ENCODE data around the gene GUCY1A2. TPM values are rescaled to one million over a fixed set of nuclear protein-coding genes. Genes with fewer than 3 reads are reported as not detected.

GUCY1A2 gene
- total RNA-seq, 1 experiment from 2014 or later = 5.4 TPM

DNA sequence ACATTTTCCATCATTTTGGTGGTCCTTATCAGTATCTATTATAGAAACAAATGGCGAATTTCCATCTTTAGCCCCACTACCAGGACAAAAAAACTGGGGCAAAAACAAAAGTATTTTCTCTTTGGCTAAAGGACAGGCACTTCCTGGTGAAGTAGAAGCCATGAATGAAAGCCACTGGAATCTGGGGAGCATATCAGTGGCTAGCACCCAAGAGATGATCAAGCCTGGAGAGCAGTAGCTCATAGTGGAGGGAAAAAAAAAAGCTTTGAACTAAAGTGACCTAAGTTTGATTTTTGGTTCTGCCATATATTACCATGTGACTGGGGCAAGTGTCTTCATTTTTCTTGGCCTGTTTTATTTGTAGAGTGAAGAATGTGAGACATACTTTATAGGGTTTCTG is 272.3 kb downstream of the GUCY1A2 start:
- BruUV-seq (replicated peaks) = no TSS peak
- H3K4me3 ChIP-seq (ENCODE audit: low read depth, low read length, poor library complexity, severe bottlenecking) = no peak overlapping the region
- CTCF ChIA-PET = no interaction called here
- H3K27ac ChIP-seq (ENCODE audit: low read depth, low read length, poor library complexity, severe bottlenecking) = no peak overlapping the region
- no peak for DNase-seq (ENCODE audit: low spot score)
- TF ChIP-seq EZH2 (IDR thresholded peaks at IDR 0.05; ENCODE audit: borderline replicate concordance, low read depth, low read length, poor library complexity, severe bottlenecking) = no peak
- TF ChIP-seq, protein P1, sequence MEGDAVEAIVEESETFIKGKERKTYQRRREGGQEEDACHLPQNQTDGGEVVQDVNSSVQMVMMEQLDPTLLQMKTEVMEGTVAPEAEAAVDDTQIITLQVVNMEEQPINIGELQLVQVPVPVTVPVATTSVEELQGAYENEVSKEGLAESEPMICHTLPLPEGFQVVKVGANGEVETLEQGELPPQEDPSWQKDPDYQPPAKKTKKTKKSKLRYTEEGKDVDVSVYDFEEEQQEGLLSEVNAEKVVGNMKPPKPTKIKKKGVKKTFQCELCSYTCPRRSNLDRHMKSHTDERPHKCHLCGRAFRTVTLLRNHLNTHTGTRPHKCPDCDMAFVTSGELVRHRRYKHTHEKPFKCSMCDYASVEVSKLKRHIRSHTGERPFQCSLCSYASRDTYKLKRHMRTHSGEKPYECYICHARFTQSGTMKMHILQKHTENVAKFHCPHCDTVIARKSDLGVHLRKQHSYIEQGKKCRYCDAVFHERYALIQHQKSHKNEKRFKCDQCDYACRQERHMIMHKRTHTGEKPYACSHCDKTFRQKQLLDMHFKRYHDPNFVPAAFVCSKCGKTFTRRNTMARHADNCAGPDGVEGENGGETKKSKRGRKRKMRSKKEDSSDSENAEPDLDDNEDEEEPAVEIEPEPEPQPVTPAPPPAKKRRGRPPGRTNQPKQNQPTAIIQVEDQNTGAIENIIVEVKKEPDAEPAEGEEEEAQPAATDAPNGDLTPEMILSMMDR (conservative IDR thresholded peaks at IDR 0.05; ENCODE audit: low read depth, low read length) = no peak
- H3K27me3 ChIP-seq (replicated peaks; ENCODE audit: insufficient read depth, low read depth, low read length, poor library complexity) = peaks cover 3% of the 10 kb centered on the region
- no peaks in the 10 kb centered on the region for H3K9me3 ChIP-seq (ENCODE audit: low read depth, low read length, poor library complexity, severe bottlenecking)
- intact Hi-C loops (cut with micrococcal nuclease; ENCODE audit: unreplicated experiment) = no loop called here
- no peaks in the 10 kb centered on the region for H3K36me3 ChIP-seq (ENCODE audit: insufficient read depth, low read length, poor library complexity, severe bottlenecking)
- H3K4me1 ChIP-seq (ENCODE audit: insufficient read depth, low read length, poor library complexity, severe bottlenecking) = no peaks in the 10 kb centered on the region
- POLR2A ChIA-PET (ENCODE audit: low non-redundant PET) = no interaction called here

DNA sequence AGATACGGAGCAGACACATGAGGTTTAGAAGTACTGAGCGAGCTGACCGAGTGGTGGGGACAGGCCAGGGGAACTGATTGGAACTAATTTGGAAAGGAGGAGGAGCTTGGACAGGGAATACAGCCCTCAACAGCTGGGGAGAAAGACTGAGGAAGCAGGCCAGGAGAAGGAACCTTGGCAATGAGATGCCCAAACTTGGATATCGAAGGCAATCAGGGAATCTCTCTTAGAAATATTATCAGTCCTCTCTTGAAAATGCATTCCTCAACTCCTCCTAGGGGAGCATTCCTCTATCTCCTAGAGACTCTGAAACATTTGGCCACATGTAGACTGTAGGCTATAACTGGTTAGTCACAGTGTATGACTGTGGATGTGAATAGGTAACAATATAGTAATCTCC is 284.6 kb downstream of the GUCY1A2 start:
- no TSS peak for BruUV-seq (replicated peaks)
- H3K4me1 ChIP-seq (ENCODE audit: insufficient read depth, low read length, poor library complexity, severe bottlenecking) = no peaks in the 10 kb centered on the region
- H3K4me3 ChIP-seq (ENCODE audit: low read depth, low read length, poor library complexity, severe bottlenecking) = no peak overlapping the region
- no peaks in the 10 kb centered on the region for H3K36me3 ChIP-seq (ENCODE audit: insufficient read depth, low read length, poor library complexity, severe bottlenecking)
- no peaks in the 10 kb centered on the region for H3K9me3 ChIP-seq (ENCODE audit: low read depth, low read length, poor library complexity, severe bottlenecking)
- DNase-seq (ENCODE audit: low spot score) = no peak
- CTCF ChIA-PET = no interaction called here
- no peaks in the 10 kb centered on the region for H3K27me3 ChIP-seq (replicated peaks; ENCODE audit: insufficient read depth, low read depth, low read length, poor library complexity)
- TF ChIP-seq, protein P1 (conservative IDR thresholded peaks at IDR 0.05; ENCODE audit: low read depth, low read length) = no peak
- TF ChIP-seq EZH2 (IDR thresholded peaks at IDR 0.05; ENCODE audit: borderline replicate concordance, low read depth, low read length, poor library complexity, severe bottlenecking) = no peak
- POLR2A ChIA-PET (ENCODE audit: low non-redundant PET) = no interaction called here
- H3K27ac ChIP-seq (ENCODE audit: low read depth, low read length, poor library complexity, severe bottlenecking) = no peak overlapping the region
- intact Hi-C loops (cut with micrococcal nuclease; ENCODE audit: unreplicated experiment) = no loop called here

DNA sequence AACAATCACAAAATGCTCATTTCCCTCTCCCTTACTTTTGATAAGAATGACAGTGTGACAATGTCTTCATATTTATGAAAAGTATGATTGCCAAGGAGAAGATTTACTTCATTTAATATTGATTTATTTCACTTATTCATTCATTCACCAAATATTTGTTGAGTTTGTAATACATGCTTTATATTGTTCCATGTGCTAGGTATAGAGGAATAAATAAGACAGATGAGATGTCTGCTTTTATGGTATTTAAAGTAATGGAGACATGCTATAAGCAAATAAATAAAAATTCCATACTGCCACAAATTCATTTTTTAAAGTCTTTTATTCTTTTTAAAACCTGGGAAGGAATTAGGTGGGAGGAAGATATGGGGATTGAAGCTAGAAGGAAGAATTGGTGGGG is 289.4 kb downstream of the GUCY1A2 start:
- H3K27me3 ChIP-seq (replicated peaks; ENCODE audit: insufficient read depth, low read depth, low read length, poor library complexity) = no peaks in the 10 kb centered on the region
- no peaks in the 10 kb centered on the region for H3K36me3 ChIP-seq (ENCODE audit: insufficient read depth, low read length, poor library complexity, severe bottlenecking)
- DNase-seq (ENCODE audit: low spot score) = no peak
- no peak overlapping the region for H3K4me3 ChIP-seq (ENCODE audit: low read depth, low read length, poor library complexity, severe bottlenecking)
- intact Hi-C loops (cut with micrococcal nuclease; ENCODE audit: unreplicated experiment) = loop anchor here (10.0 kb wide), 1 partner anchor 1056 kb away; no protein-coding TSS in a partner anchor
- H3K27ac ChIP-seq (ENCODE audit: low read depth, low read length, poor library complexity, severe bottlenecking) = no peak overlapping the region
- no TSS peak for BruUV-seq (replicated peaks)
- ChIA-PET POLR2A (ENCODE audit: low non-redundant PET) (no interaction called here), CTCF (no interaction called here)
- H3K9me3 ChIP-seq (ENCODE audit: low read depth, low read length, poor library complexity, severe bottlenecking) = no peaks in the 10 kb centered on the region
- no peak for TF ChIP-seq EZH2 (IDR thresholded peaks at IDR 0.05; ENCODE audit: borderline replicate concordance, low read depth, low read length, poor library complexity, severe bottlenecking)
- TF ChIP-seq, protein P1 (conservative IDR thresholded peaks at IDR 0.05; ENCODE audit: low read depth, low read length) = no peak
- no peaks in the 10 kb centered on the region for H3K4me1 ChIP-seq (ENCODE audit: insufficient read depth, low read length, poor library complexity, severe bottlenecking)
